CD14-positive monocyte (primary cell): ENCODE data around the gene ARID1B. TPM values are rescaled to one million over a fixed set of nuclear protein-coding genes. Genes with fewer than 3 reads are reported as not detected.
A peak's percentile ranks its signal among the peaks of the same experiment; 100 is the strongest.

Source experiments
- DNase-seq, 3 donors: peaks; one replicate each; pipeline ENCODE4 v3.0.0-alpha.2; 2011 to 2022
- H2AFZ ChIP-seq: 2 replicates; pipeline ENCODE4 v1.6.0; 2012; ENCODE audit warnings: mild to moderate bottlenecking, low read depth, low read length, inconsistent platforms; ENCODE audit not compliant: insufficient read depth, poor library complexity, severe bottlenecking
- H3K27ac ChIP-seq, 2 donors: 1 replicate in 1 of 2; 2 replicates in 1 of 2; pipeline ENCODE4 v1.5.1; 2012 to 2013; ENCODE audit warnings: low read length in 2 of 2, control low read depth in 1 of 2, inconsistent platforms in 1 of 2, low read depth in 1 of 2, mild to moderate bottlenecking in 1 of 2
- H3K27me3 ChIP-seq, 2 donors: one replicate each; pipeline versions ENCODE4 v1.6.0 to v1.6.1; 2011 to 2013; ENCODE audit warnings: low read length in 2 of 2; ENCODE audit not compliant: control insufficient read depth in 2 of 2, insufficient read depth in 2 of 2
- H3K36me3 ChIP-seq, 2 donors: replicated peaks in 1 of 2; 1 replicate in 1 of 2; 2 replicates in 1 of 2; pipeline versions ENCODE4 v1.5.1 to v1.6.1; 2012 to 2013; ENCODE audit warnings: low read length in 2 of 2, control low read depth in 1 of 2, inconsistent platforms in 1 of 2, mild to moderate bottlenecking in 1 of 2; ENCODE audit not compliant: insufficient read depth in 2 of 2, control insufficient read depth in 1 of 2
- H3K4me1 ChIP-seq, 2 donors: 1 replicate in 1 of 2; 2 replicates in 1 of 2; pipeline versions ENCODE4 v1.5.1 to v1.6.1; 2012 to 2013; ENCODE audit warnings: low read length in 2 of 2, control low read depth in 1 of 2, inconsistent platforms in 1 of 2, mild to moderate bottlenecking in 1 of 2, moderate library complexity in 1 of 2; ENCODE audit not compliant: insufficient read depth in 2 of 2, control insufficient read depth in 1 of 2
- H3K4me2 ChIP-seq: replicated peaks from 2 replicates; pipeline ENCODE3; 2012; ENCODE audit warnings: low read length, moderate library complexity, mild to moderate bottlenecking; ENCODE audit not compliant: poor library complexity, severe bottlenecking; ENCODE audit errors: extremely low read depth
- H3K4me3 ChIP-seq, 3 experiments: fragments of 200-600 bp in 1 of 3; sonication (generic) in 1 of 3; replicated peaks in 1 of 3; 1 replicate in 2 of 3; 2 replicates in 1 of 3; pipeline ENCODE4 v1.5.1; 2011 to 2013; ENCODE audit warnings: low read length in 3 of 3, mild to moderate bottlenecking in 3 of 3, control low read depth in 2 of 3, low read depth in 2 of 3, inconsistent platforms in 1 of 3, moderate library complexity in 1 of 3
- H3K79me2 ChIP-seq: 2 replicates; pipeline ENCODE4 v1.6.0; 2012; ENCODE audit warnings: mild to moderate bottlenecking, control low read depth, inconsistent platforms, low read length, moderate library complexity; ENCODE audit not compliant: insufficient read depth
- H3K9ac ChIP-seq: 2 replicates; pipeline ENCODE4 v1.6.0; 2017; ENCODE audit warnings: low read length, mild to moderate bottlenecking; ENCODE audit not compliant: insufficient read depth, poor library complexity, severe bottlenecking
- H3K9me3 ChIP-seq, 2 donors: replicated peaks in 1 of 2; 1 replicate in 1 of 2; 2 replicates in 1 of 2; pipeline versions ENCODE4 v1.5.1 to v1.6.1; 2012 to 2013; ENCODE audit warnings: low read length in 2 of 2, control low read depth in 1 of 2; ENCODE audit not compliant: control insufficient read depth in 1 of 2, insufficient read depth in 1 of 2
- H4K20me1 ChIP-seq: 2 replicates; pipeline ENCODE4 v1.6.0; 2012; ENCODE audit warnings: mild to moderate bottlenecking, low read length, control low read depth, moderate library complexity; ENCODE audit not compliant: insufficient read depth
- H3K27ac Mint-ChIP-seq, 7 donors: one replicate each; pipeline ENCODE4 v1.8.0; 2020; ENCODE audit warnings: mild to moderate bottlenecking in 7 of 7, mixed read lengths in 7 of 7, moderate library complexity in 6 of 7, inconsistent platforms in 2 of 7
- H3K27me3 Mint-ChIP-seq, 3 donors: one replicate each; pipeline ENCODE4 v1.8.0; 2021 to 2022; ENCODE audit warnings: low read depth in 3 of 3, mild to moderate bottlenecking in 3 of 3, mixed read lengths in 3 of 3, moderate library complexity in 3 of 3, inconsistent platforms in 1 of 3
- H3K36me3 Mint-ChIP-seq, 2 donors: one replicate each; pipeline ENCODE4 v1.8.0; 2020; ENCODE audit warnings: mixed read lengths in 2 of 2, inconsistent platforms in 1 of 2, mild to moderate bottlenecking in 1 of 2
- H3K4me1 Mint-ChIP-seq: one replicate; pipeline ENCODE4 v1.8.0; 2020; ENCODE audit warnings: mild to moderate bottlenecking, mixed read lengths
- H3K4me3 Mint-ChIP-seq, 2 donors: one replicate each; pipeline ENCODE4 v1.8.0; 2020; ENCODE audit warnings: mild to moderate bottlenecking in 2 of 2, mixed read lengths in 2 of 2, moderate library complexity in 1 of 2
- H3K9me3 Mint-ChIP-seq, 7 donors: one replicate each; pipeline ENCODE4 v1.8.0; 2020 to 2022; ENCODE audit warnings: mixed read lengths in 7 of 7, mild to moderate bottlenecking in 6 of 7, moderate library complexity in 6 of 7, inconsistent platforms in 2 of 7
- WGBS: methylation state at CpG from one replicate; pipeline ENCODE4 v1.1.5; 2013; ENCODE audit warnings: missing lambda C conversion rate; ENCODE audit not compliant: insufficient coverage; 5-methylcytosine and 5-hydroxymethylcytosine counted together
- intact Hi-C, 2 donors: fragments of 100-400 bp; cut with micrococcal nuclease; formaldehyde crosslinking; loops; one replicate each; pipeline versions ENCODE4 v1.15.0 to v1.15.1; 2023
- polyA plus RNA-seq, 3 donors: library from polyadenylated mRNA; depleted of rRNA in 1 of 3; unstranded in 2 of 3; stranded (reverse) in 1 of 3; fragments of 300-500 nt in 2 of 3; fragments of >200 nt in 1 of 3; fragmentation: Illumina TruSeq in 2 of 3; gene quantifications; 1 replicate in 2 of 3; 2 replicates in 1 of 3; pipeline ENCODE4 v1.2.3, GENCODE V29; 2012 to 2021
- TF ChIP-seq, protein P1 (sequence below): fragments of 200-600 bp; IDR thresholded peaks from one replicate; pipeline ENCODE4 v1.8.0; 2022; ENCODE audit warnings: antibody characterized with exemption, mild to moderate bottlenecking

The ARID1B gene
- polyA plus RNA-seq, 3 donors: 3.2 to 22.1 (median 3.8) TPM

DNA sequence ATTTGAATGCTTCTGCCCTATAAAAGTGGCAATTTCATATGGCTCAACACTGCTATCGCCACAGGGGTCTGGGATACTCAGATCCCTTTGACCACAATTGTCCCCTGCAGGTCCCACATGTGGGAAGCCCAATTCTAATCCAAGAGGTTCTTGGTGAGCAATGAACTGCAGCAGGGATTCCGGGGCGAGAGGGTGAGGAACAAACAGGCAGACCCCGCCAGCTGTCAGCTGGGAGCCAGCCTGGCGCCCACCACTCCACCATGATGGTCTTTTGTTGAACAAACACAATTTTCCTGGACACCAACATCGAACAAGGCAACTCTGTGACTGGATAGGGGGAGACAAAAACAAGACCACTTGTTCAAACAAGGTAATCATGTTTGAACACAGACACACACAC, 465.6 kb downstream of the ARID1B start:
- H3K4me1 ChIP-seq: peaks cover 0 to 9% of the 10 kb centered on the region in 2 donors
- Mint-ChIP-seq H3K36me3 (no peaks in the 10 kb centered on the region), H3K9me3 (peaks cover 0 to 3% (median 2%) of the 10 kb centered on the region in 7 donors), H3K4me3 (no peak overlapping the region), H3K4me1 (peaks cover 6% of the 10 kb centered on the region), H3K27me3 (peaks cover 20 to 32% (median 22%) of the 10 kb centered on the region in 3 donors), H3K27ac (peak overlapping the region in 1 of 7 donors; percentile 42)
- no peak overlapping the region for H3K4me3 ChIP-seq
- TF ChIP-seq, protein P1, sequence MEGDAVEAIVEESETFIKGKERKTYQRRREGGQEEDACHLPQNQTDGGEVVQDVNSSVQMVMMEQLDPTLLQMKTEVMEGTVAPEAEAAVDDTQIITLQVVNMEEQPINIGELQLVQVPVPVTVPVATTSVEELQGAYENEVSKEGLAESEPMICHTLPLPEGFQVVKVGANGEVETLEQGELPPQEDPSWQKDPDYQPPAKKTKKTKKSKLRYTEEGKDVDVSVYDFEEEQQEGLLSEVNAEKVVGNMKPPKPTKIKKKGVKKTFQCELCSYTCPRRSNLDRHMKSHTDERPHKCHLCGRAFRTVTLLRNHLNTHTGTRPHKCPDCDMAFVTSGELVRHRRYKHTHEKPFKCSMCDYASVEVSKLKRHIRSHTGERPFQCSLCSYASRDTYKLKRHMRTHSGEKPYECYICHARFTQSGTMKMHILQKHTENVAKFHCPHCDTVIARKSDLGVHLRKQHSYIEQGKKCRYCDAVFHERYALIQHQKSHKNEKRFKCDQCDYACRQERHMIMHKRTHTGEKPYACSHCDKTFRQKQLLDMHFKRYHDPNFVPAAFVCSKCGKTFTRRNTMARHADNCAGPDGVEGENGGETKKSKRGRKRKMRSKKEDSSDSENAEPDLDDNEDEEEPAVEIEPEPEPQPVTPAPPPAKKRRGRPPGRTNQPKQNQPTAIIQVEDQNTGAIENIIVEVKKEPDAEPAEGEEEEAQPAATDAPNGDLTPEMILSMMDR: no peak
- intact Hi-C loops: no loop called here
- no peaks in the 10 kb centered on the region for H4K20me1 ChIP-seq
- 88% methylated on average over 3 of the region's 6 CpGs for whole genome bisulfite sequencing
- no peak overlapping the region for H2AFZ ChIP-seq
- H3K79me2 ChIP-seq: no peaks in the 10 kb centered on the region
- H3K9me3 ChIP-seq: no peaks in the 10 kb centered on the region
- H3K4me2 ChIP-seq: no peak overlapping the region
- DNase-seq: no peak
- H3K27ac ChIP-seq: no peak overlapping the region
- no peak overlapping the region for H3K9ac ChIP-seq
- H3K27me3 ChIP-seq: peaks cover 0 to 11% of the 10 kb centered on the region in 2 donors
- no peaks in the 10 kb centered on the region for H3K36me3 ChIP-seq

GRCh38 chr6:157244175-157244574, 467.0 kb downstream of the ARID1B start:
- peaks cover 6% of the 10 kb centered on the region for H3K4me1 Mint-ChIP-seq
- Histone ChIP-seq H4K20me1 (no peaks in the 10 kb centered on the region), H3K9ac (no peak overlapping the region), H3K79me2 (no peaks in the 10 kb centered on the region), H3K4me1 (peaks cover 0 to 9% of the 10 kb centered on the region in 2 donors), H3K4me2 (no peak overlapping the region), H3K4me3 (no peak overlapping the region), H3K36me3 (no peaks in the 10 kb centered on the region), H3K9me3 (peaks cover 0 to 3% of the 10 kb centered on the region in 2 donors), H3K27ac (no peak overlapping the region), H2AFZ (no peak overlapping the region), H3K27me3 (no peaks in the 10 kb centered on the region)
- H3K27me3 Mint-ChIP-seq: peaks cover 10 to 21% (median 11%) of the 10 kb centered on the region in 3 donors
- DNase-seq: no peak
- intact Hi-C loops: no loop called here
- peaks cover 3 to 14% (median 6%) of the 10 kb centered on the region in 7 donors for H3K9me3 Mint-ChIP-seq
- no peaks in the 10 kb centered on the region for H3K36me3 Mint-ChIP-seq
- H3K4me3 Mint-ChIP-seq: no peak overlapping the region
- WGBS: 0% methylated on average over 2 of the region's 4 CpGs
- no peak overlapping the region for H3K27ac Mint-ChIP-seq
- TF ChIP-seq, protein P1: no peak
